Measurements from ENCODE around the gene WIZ. TPM values are rescaled to one million over a fixed set of nuclear protein-coding genes. Genes with fewer than 3 reads are reported as not detected.

The WIZ gene
- 35.6 TPM for polyA plus RNA-seq (2013, experiment 1 of 2)
- 34.6 TPM for polyA plus RNA-seq (2013, experiment 2 of 2)

GRCh38 chr19:15449620-15450527 lies at the start of gene WIZ:
Gene WIZ (minus strand): TSS chr19:15449956. CDS start chr19:15448307, 1,649 bp downstream.
- Histone ChIP-seq H3K4me2 (ENCODE audit: low read length, poor library complexity, severe bottlenecking) (peak within 1 kb of the TSS; percentile 99), H3K9ac (ENCODE audit: low read length) (peak within 1 kb of the TSS; percentile 70), H3K27me3 (ENCODE audit: control insufficient read depth in 1 of 2, insufficient read depth in 1 of 2, low read length in 2 of 2) (peaks cover 5 to 16% of the 10 kb centered on the region in 2 experiments), H3K79me1 (replicated peaks; ENCODE audit: low read length, poor library complexity, severe bottlenecking) (peaks cover 2% of the 10 kb centered on the region), H3K14ac (ENCODE audit: low read length in 2 of 2) (peak within 1 kb of the TSS; percentile 21 to 36), H3K27ac (ENCODE audit: low read length, poor library complexity, severe bottlenecking) (no peak within 1 kb of the TSS), H2BK5ac (ENCODE audit: low read depth, low read length, poor library complexity, severe bottlenecking) (no peak within 1 kb of the TSS), H4K8ac (ENCODE audit: low read length) (peak within 1 kb of the TSS; percentile 88), H2AK5ac (ENCODE audit: low read length, severe bottlenecking) (peak within 1 kb of the TSS; percentile 33), H3K4me3 (ENCODE audit: insufficient read depth in 1 of 2, low read depth in 1 of 2, low read length in 2 of 2) (peak within 1 kb of the TSS; percentile 75 to 77), H4K91ac (ENCODE audit: low read length) (peak within 1 kb of the TSS; percentile 78), H3K18ac (ENCODE audit: low read depth in 1 of 2, low read length in 2 of 2) (peak within 1 kb of the TSS; percentile 80 to 90), H3K36me3 (ENCODE audit: control insufficient read depth in 1 of 2, insufficient read depth in 2 of 2, low read depth in 1 of 2, low read length in 2 of 2) (peaks cover 4 to 34% of the 10 kb centered on the region in 2 experiments), H3K9me3 (ENCODE audit: control insufficient read depth, low read length) (no peaks in the 10 kb centered on the region), H2AFZ (ENCODE audit: low read depth, low read length) (peak within 1 kb of the TSS; percentile 80), H2BK15ac (ENCODE audit: low read depth, poor library complexity, severe bottlenecking) (peak within 1 kb of the TSS; percentile 89), H3K23ac (ENCODE audit: low read length in 2 of 2) (no peak within 1 kb of the TSS), H2BK12ac (ENCODE audit: low read length in 2 of 2) (no peak within 1 kb of the TSS), H2BK120ac (ENCODE audit: low read depth, low read length) (peak within 1 kb of the TSS; percentile 74), H3K4me1 (ENCODE audit: control insufficient read depth, insufficient read depth, low read depth, low read length) (peaks cover 19% of the 10 kb centered on the region), H3K4ac (ENCODE audit: low read depth in 1 of 2, low read length in 2 of 2) (peak within 1 kb of the TSS; percentile 30 to 47)
- 3% methylated on average over 3 of the region's 77 CpGs for WGBS
- DNase-seq, result peak; percentile 63

- no peak overlapping the region for H2BK15ac ChIP-seq (ENCODE audit: low read depth, poor library complexity, severe bottlenecking)
- no peak overlapping the region for H3K23ac ChIP-seq (ENCODE audit: low read length in 2 of 2)
- no peak overlapping the region for H2BK5ac ChIP-seq (ENCODE audit: low read depth, low read length, poor library complexity, severe bottlenecking)
- H3K79me1 ChIP-seq (replicated peaks; ENCODE audit: low read length, poor library complexity, severe bottlenecking), result no peaks in the 10 kb centered on the region
- H3K14ac ChIP-seq (ENCODE audit: low read length in 2 of 2), result no peak overlapping the region
- no peak overlapping the region for H2BK120ac ChIP-seq (ENCODE audit: low read depth, low read length)
- no peaks in the 10 kb centered on the region for H3K36me3 ChIP-seq (ENCODE audit: control insufficient read depth in 1 of 2, insufficient read depth in 2 of 2, low read depth in 1 of 2, low read length in 2 of 2)
- H3K9ac ChIP-seq (ENCODE audit: low read length), result no peak overlapping the region
- no peak overlapping the region for H2BK12ac ChIP-seq (ENCODE audit: low read length in 2 of 2)
- H2AFZ ChIP-seq (ENCODE audit: low read depth, low read length), result no peak overlapping the region
- no peaks in the 10 kb centered on the region for H3K4me1 ChIP-seq (ENCODE audit: control insufficient read depth, insufficient read depth, low read depth, low read length)
- H3K18ac ChIP-seq (ENCODE audit: low read depth in 1 of 2, low read length in 2 of 2), result no peak overlapping the region
- no peak overlapping the region for H3K27ac ChIP-seq (ENCODE audit: low read length, poor library complexity, severe bottlenecking)
- no peak overlapping the region for H3K4me3 ChIP-seq (ENCODE audit: insufficient read depth in 1 of 2, low read depth in 1 of 2, low read length in 2 of 2)
- 83% methylated on average over 6 of the region's 6 CpGs for WGBS
- no peak overlapping the region for H2AK5ac ChIP-seq (ENCODE audit: low read length, severe bottlenecking)
- DNase-seq, result no peak
- no peak overlapping the region for H4K8ac ChIP-seq (ENCODE audit: low read length)
- no peak overlapping the region for H3K4ac ChIP-seq (ENCODE audit: low read depth in 1 of 2, low read length in 2 of 2)
- peaks cover 0 to 27% of the 10 kb centered on the region in 2 experiments for H3K27me3 ChIP-seq (ENCODE audit: control insufficient read depth in 1 of 2, insufficient read depth in 1 of 2, low read length in 2 of 2)
- H3K4me2 ChIP-seq (ENCODE audit: low read length, poor library complexity, severe bottlenecking), result no peak overlapping the region
- no peaks in the 10 kb centered on the region for H3K9me3 ChIP-seq (ENCODE audit: control insufficient read depth, low read length)
- H4K91ac ChIP-seq (ENCODE audit: low read length), result no peak overlapping the region
These were observed 49.2 kb upstream of the WIZ start for GRCh38 chr19:15498910-15499309.

GRCh38 chr19:15498156-15498858 lies 48.6 kb upstream of the WIZ start:
- Histone ChIP-seq H2BK12ac (ENCODE audit: low read length in 2 of 2) (no peak overlapping the region), H3K4me2 (ENCODE audit: low read length, poor library complexity, severe bottlenecking) (no peak overlapping the region), H3K27ac (ENCODE audit: low read length, poor library complexity, severe bottlenecking) (no peak overlapping the region), H4K8ac (ENCODE audit: low read length) (no peak overlapping the region), H2BK120ac (ENCODE audit: low read depth, low read length) (no peak overlapping the region), H3K23ac (ENCODE audit: low read length in 2 of 2) (no peak overlapping the region), H3K36me3 (ENCODE audit: control insufficient read depth in 1 of 2, insufficient read depth in 2 of 2, low read depth in 1 of 2, low read length in 2 of 2) (no peaks in the 10 kb centered on the region), H3K14ac (ENCODE audit: low read length in 2 of 2) (no peak overlapping the region), H2AK5ac (ENCODE audit: low read length, severe bottlenecking) (no peak overlapping the region), H2BK5ac (ENCODE audit: low read depth, low read length, poor library complexity, severe bottlenecking) (no peak overlapping the region), H2AFZ (ENCODE audit: low read depth, low read length) (no peak overlapping the region), H3K79me1 (replicated peaks; ENCODE audit: low read length, poor library complexity, severe bottlenecking) (no peaks in the 10 kb centered on the region), H3K4me1 (ENCODE audit: control insufficient read depth, insufficient read depth, low read depth, low read length) (no peaks in the 10 kb centered on the region), H3K27me3 (ENCODE audit: control insufficient read depth in 1 of 2, insufficient read depth in 1 of 2, low read length in 2 of 2) (peaks cover 0 to 27% of the 10 kb centered on the region in 2 experiments), H3K4ac (ENCODE audit: low read depth in 1 of 2, low read length in 2 of 2) (no peak overlapping the region), H3K9me3 (ENCODE audit: control insufficient read depth, low read length) (no peaks in the 10 kb centered on the region), H3K9ac (ENCODE audit: low read length) (no peak overlapping the region), H2BK15ac (ENCODE audit: low read depth, poor library complexity, severe bottlenecking) (no peak overlapping the region), H3K4me3 (ENCODE audit: insufficient read depth in 1 of 2, low read depth in 1 of 2, low read length in 2 of 2) (no peak overlapping the region), H4K91ac (ENCODE audit: low read length) (no peak overlapping the region), H3K18ac (ENCODE audit: low read depth in 1 of 2, low read length in 2 of 2) (no peak overlapping the region)
- WGBS, result 83% methylated on average over 6 of the region's 10 CpGs
- no peak for DNase-seq

GRCh38 chr19:15495151-15495550 lies 45.4 kb upstream of the WIZ start:
- no peak overlapping the region for H2BK5ac ChIP-seq (ENCODE audit: low read depth, low read length, poor library complexity, severe bottlenecking)
- no peak overlapping the region for H3K4me2 ChIP-seq (ENCODE audit: low read length, poor library complexity, severe bottlenecking)
- no peak for DNase-seq
- no peak overlapping the region for H3K9ac ChIP-seq (ENCODE audit: low read length)
- no CpG with 5 or more reads among the region's 1 CpG for WGBS
- H2AFZ ChIP-seq (ENCODE audit: low read depth, low read length), result no peak overlapping the region
- H3K27me3 ChIP-seq (ENCODE audit: control insufficient read depth in 1 of 2, insufficient read depth in 1 of 2, low read length in 2 of 2), result peaks cover 0 to 7% of the 10 kb centered on the region in 2 experiments
- no peak overlapping the region for H3K27ac ChIP-seq (ENCODE audit: low read length, poor library complexity, severe bottlenecking)
- no peaks in the 10 kb centered on the region for H3K9me3 ChIP-seq (ENCODE audit: control insufficient read depth, low read length)
- H4K91ac ChIP-seq (ENCODE audit: low read length), result no peak overlapping the region
- H2BK120ac ChIP-seq (ENCODE audit: low read depth, low read length), result no peak overlapping the region
- no peak overlapping the region for H3K4me3 ChIP-seq (ENCODE audit: insufficient read depth in 1 of 2, low read depth in 1 of 2, low read length in 2 of 2)
- H2BK12ac ChIP-seq (ENCODE audit: low read length in 2 of 2), result no peak overlapping the region
- no peaks in the 10 kb centered on the region for H3K36me3 ChIP-seq (ENCODE audit: control insufficient read depth in 1 of 2, insufficient read depth in 2 of 2, low read depth in 1 of 2, low read length in 2 of 2)
- H3K4ac ChIP-seq (ENCODE audit: low read depth in 1 of 2, low read length in 2 of 2), result no peak overlapping the region
- H4K8ac ChIP-seq (ENCODE audit: low read length), result no peak overlapping the region
- no peaks in the 10 kb centered on the region for H3K79me1 ChIP-seq (replicated peaks; ENCODE audit: low read length, poor library complexity, severe bottlenecking)
- no peak overlapping the region for H2AK5ac ChIP-seq (ENCODE audit: low read length, severe bottlenecking)
- no peak overlapping the region for H2BK15ac ChIP-seq (ENCODE audit: low read depth, poor library complexity, severe bottlenecking)
- H3K23ac ChIP-seq (ENCODE audit: low read length in 2 of 2), result no peak overlapping the region
- no peak overlapping the region for H3K14ac ChIP-seq (ENCODE audit: low read length in 2 of 2)
- no peak overlapping the region for H3K18ac ChIP-seq (ENCODE audit: low read depth in 1 of 2, low read length in 2 of 2)
- no peaks in the 10 kb centered on the region for H3K4me1 ChIP-seq (ENCODE audit: control insufficient read depth, insufficient read depth, low read depth, low read length)
